ENCODE data around the gene MAGIX. TPM values are rescaled to one million over a fixed set of nuclear protein-coding genes. Genes with fewer than 3 reads are reported as not detected.
A peak's percentile ranks its signal among the peaks of the same experiment; 100 is the strongest.

MAGIX gene
- total RNA-seq, 2 donors from 2014 or later = 1.0 to 1.1 TPM

DNA sequence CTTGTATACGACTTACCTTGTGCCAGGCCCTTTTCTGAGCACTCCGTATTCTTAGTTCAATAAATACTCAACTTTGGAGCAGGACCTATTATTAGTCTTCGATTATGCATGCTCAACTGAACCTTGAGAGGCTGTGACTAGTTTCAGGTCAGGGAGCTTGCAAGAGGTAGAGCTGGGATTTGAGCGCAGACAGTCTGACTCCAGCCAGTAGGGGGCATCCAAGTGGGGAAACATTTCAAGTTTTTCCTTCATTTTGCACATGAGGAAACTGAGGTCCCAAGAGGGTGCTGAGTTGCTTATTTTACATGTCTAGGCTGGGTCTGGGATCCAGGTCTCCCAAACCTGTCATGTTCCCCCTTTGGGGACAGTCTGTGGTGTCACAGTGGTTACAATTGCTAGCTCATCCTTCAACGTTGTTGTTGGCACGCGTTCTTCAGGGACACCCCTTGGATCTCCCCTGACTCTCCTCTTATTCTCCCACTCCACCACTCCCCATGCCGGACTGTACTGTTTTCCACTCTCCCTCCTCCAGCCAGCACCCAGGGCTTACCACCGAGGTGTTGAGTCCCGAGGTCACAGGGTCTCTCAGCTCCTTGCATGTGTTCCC is 30.3 kb downstream of the MAGIX start:
- H3K4me3 Mint-ChIP-seq = no peak overlapping the region
- peaks cover 21% of the 10 kb centered on the region for H3K4me1 Mint-ChIP-seq
- H3K27ac Mint-ChIP-seq = no peak overlapping the region
- H3K27me3 Mint-ChIP-seq = no peaks in the 10 kb centered on the region
- DNase-seq (no peak), ATAC-seq (no peak)
- no peaks in the 10 kb centered on the region for H3K9me3 ChIP-seq (ENCODE audit: control insufficient read depth, low read length, poor library complexity, severe bottlenecking)
- no peaks in the 10 kb centered on the region for H3K36me3 Mint-ChIP-seq (ENCODE audit: low read depth)

DNA sequence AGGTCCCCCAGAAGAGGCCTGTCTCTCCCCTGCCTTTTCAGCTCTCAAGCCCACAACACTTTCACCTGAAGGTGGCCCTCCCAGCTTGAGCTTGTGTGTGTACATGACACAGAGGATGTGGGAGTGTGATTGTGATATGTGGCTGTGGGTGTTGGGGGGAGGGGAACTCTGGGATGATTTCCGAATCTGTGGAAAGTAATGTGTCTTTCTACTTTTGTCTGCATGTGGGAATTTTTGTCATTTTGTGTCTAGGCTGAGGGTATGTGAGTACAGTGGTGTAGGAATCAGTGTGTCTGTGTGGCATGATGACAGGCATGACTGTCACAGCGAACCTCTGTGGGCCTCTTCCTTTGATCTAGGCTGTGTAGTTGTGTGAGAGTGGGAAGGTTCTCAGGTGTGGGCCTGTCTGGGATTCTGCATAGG is 31.0 kb downstream of the MAGIX start:
- no peak overlapping the region for H3K4me3 Mint-ChIP-seq

DNA sequence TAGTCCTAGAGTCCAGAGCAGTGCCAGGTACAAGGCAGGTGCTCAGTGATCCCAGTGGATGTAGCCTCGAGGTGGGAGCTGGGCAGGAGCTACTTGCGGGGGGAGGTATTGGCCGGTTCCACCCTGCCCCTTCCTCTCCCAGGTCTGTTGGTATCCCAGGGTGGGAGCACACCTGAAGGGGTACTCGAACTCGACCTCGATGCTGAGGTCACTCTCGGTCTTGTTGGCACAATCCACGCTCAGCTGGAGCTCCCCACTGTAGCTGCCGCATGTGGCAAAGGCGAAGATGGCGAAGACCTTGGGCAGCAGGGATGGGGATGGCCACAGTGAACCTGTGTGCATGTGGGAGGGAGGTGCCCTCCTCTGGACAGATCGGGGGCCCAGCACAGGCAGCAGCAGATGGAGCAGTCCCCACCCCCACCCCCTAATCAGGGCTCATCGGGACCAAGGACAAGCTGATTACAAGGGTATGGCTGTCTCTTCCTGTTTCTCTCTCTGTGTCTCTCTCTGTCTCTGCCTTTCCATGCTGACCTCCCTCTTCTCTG is 35.1 kb downstream of the MAGIX start:
- peaks cover 2% of the 10 kb centered on the region for H3K36me3 Mint-ChIP-seq (ENCODE audit: low read depth)
- no peaks in the 10 kb centered on the region for H3K9me3 ChIP-seq (ENCODE audit: control insufficient read depth, low read length, poor library complexity, severe bottlenecking)
- ATAC-seq = no peak
- DNase-seq = no peak
- H3K27ac Mint-ChIP-seq = no peak overlapping the region
- no peak overlapping the region for H3K4me3 Mint-ChIP-seq
- no peaks in the 10 kb centered on the region for H3K27me3 Mint-ChIP-seq
- H3K4me1 Mint-ChIP-seq = peaks cover 21% of the 10 kb centered on the region

More for the DNA sequence above, 31.0 kb downstream of the MAGIX start:
- ATAC-seq (no peak), DNase-seq (no peak)
- no peaks in the 10 kb centered on the region for H3K27me3 Mint-ChIP-seq
- peaks cover 28% of the 10 kb centered on the region for H3K4me1 Mint-ChIP-seq
- peaks cover 2% of the 10 kb centered on the region for H3K36me3 Mint-ChIP-seq (ENCODE audit: low read depth)
- H3K9me3 ChIP-seq (ENCODE audit: control insufficient read depth, low read length, poor library complexity, severe bottlenecking) = no peaks in the 10 kb centered on the region
- H3K27ac Mint-ChIP-seq = no peak overlapping the region

DNA sequence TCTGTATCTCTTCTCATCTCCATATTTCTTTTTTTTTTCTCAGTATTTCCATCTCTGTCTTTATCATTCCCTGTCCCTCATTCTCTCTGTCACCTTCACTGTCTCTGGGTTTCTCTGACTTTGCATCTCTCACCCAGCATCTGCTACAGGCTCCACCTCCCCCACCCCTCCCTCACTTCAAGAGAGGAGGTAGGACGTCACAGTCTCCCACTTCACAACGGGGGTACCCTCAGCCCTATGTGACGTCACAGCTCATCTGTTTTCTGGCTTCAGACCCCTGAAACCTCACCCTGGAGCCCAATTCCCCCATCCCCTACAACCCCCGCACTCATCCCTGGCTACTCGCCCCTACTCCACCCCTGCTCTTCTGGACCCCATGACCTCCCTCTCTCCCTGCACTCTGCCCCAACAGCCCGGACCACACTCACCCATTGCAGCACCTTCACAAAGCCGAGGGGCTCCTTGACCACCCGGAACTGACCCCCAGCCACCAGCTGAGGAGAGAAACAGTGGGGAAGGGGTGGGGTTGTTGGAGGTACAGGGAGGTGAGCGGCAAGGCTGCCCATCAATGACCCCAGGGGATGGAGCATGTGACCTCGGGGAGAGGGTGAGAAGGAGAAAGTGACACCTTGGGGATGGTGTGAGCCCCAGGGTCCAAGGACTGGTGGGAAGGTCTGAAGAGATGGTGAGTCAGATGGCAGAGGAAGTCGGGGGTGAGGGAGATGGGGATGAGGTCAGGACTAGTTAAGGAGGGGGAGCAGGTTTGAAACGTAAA is 36.2 kb downstream of the MAGIX start:
- Mint-ChIP-seq H3K36me3 (ENCODE audit: low read depth) (peaks cover 2% of the 10 kb centered on the region), H3K27ac (no peak overlapping the region), H3K27me3 (no peaks in the 10 kb centered on the region), H3K4me1 (peaks cover 14% of the 10 kb centered on the region), H3K4me3 (peak overlapping the region; percentile 75)
- no peak for ATAC-seq
- H3K9me3 ChIP-seq (ENCODE audit: control insufficient read depth, low read length, poor library complexity, severe bottlenecking) = no peaks in the 10 kb centered on the region
- DNase-seq = no peak

DNA sequence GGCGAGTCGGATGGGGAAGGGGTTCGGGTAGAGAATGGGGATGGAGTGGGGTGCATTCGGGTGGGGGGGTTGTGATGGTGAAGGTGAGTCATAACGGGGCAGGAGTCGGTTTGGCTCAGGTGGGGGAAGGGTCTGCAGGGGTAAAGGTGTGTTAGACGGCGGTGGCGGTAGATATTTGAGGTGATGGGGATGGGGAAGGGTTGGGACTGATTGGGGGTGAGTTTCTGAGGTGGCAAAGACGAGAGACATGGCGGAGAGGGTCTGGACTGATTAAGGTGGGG is 36.7 kb downstream of the MAGIX start:
- H3K9me3 ChIP-seq (ENCODE audit: control insufficient read depth, low read length, poor library complexity, severe bottlenecking) = no peaks in the 10 kb centered on the region
- ATAC-seq (no peak), DNase-seq (no peak)
- Mint-ChIP-seq H3K27me3 (no peaks in the 10 kb centered on the region), H3K4me3 (peak overlapping the region; percentile 75), H3K36me3 (ENCODE audit: low read depth) (peaks cover 2% of the 10 kb centered on the region), H3K27ac (no peak overlapping the region), H3K4me1 (peaks cover 10% of the 10 kb centered on the region)

DNA sequence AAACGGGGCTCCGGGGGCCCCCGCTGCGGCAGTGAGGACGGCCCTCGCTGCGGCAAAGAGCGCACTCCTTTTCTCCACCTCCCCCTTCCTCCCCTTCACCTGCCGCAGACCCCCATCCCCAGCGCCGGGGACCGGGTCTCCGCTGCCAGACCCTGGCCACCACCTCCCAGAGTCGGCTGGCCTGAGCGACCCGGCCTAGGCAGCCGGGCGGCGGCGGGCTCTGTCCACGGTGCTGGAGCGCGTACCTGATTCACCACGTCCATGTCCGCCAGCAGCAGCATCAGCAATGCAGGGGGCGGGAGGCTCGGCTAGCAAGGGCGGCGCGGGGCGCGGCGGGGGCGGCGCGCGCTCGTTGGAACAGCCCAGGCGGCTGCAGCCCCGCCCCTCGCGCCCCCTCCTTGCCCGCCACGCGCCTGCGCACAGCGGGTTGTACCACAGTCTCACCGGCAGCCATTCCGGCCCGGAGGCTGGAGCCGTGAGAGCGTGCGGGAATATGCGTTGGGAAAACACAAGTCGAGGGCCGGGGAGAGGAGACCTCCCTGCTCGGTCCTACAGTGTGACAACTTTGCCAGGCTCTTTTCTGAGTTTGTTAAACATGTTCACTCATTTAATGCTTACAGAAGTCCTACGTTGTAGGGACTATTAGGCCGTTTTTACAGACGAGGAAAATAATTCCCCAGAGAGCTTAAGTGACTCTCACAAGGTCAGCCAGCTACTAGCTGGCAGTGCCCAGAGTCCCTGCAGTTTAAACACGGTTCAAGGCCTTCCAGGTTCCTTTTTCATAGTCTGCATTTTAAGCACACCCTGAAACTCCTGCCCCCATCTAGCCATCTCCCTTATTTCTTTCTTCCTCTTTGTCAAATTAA is 37.6 kb downstream of the MAGIX start, which contains the start of gene SYP:
SYP (minus strand) TSS at position 288 of the 866 bp plus-strand sequence; CDS start at position 281, 7 bp downstream.
- H3K27me3 Mint-ChIP-seq = no peaks in the 10 kb centered on the region
- H3K27ac Mint-ChIP-seq = no peak within 1 kb of the TSS
- H3K4me1 Mint-ChIP-seq = peaks cover 10% of the 10 kb centered on the region
- peaks cover 2% of the 10 kb centered on the region for H3K36me3 Mint-ChIP-seq (ENCODE audit: low read depth)
- ATAC-seq (peak; percentile 99), DNase-seq (peak; percentile 81 to 84 (median 83))
- H3K9me3 ChIP-seq (ENCODE audit: control insufficient read depth, low read length, poor library complexity, severe bottlenecking) = no peaks in the 10 kb centered on the region
- H3K4me3 Mint-ChIP-seq = peak within 1 kb of the TSS; percentile 77

DNA sequence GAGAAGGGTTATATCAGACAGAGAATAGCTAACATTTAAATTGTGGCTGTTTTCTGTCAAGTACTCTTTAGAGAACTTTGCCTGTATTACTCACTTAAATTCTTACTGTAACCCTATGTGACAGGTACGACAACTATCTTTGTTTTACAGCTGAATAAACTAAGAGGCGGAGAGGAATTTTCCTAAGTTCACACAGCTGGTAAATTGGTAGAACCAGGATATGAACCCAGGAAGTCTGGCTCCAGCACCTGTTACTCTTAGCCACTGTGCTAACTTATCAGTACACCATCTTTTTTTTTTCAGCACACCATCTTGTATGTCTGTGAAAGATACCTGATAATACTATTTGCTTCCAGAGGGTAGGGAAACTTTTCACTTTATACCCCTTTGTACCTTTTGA is 39.5 kb downstream of the MAGIX start:
- no peaks in the 10 kb centered on the region for H3K27me3 Mint-ChIP-seq
- H3K9me3 ChIP-seq (ENCODE audit: control insufficient read depth, low read length, poor library complexity, severe bottlenecking) = no peaks in the 10 kb centered on the region
- DNase-seq = no peak
- no peak for ATAC-seq
- H3K4me1 Mint-ChIP-seq = peaks cover 10% of the 10 kb centered on the region
- no peak overlapping the region for H3K4me3 Mint-ChIP-seq
- peaks cover 2% of the 10 kb centered on the region for H3K36me3 Mint-ChIP-seq (ENCODE audit: low read depth)
- no peak overlapping the region for H3K27ac Mint-ChIP-seq

DNA sequence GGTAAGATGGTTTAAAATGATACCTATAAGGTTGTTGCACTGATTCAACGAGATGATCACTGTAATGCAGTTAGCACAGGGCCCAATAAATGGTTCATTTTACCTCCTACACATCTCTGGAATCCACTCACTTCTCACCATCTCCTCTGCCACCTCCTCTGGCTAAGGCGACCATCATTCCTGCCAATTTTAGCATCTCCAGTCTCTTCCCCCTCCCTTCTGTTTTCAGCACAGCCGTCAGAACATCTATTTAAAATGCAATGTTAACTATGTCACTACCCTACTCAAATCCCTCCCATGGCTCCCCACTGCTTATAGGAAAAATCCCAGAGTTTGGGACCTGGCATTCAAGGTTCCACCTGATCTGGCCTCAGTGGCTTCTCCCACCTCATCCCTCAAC is 41.0 kb downstream of the MAGIX start:
- Mint-ChIP-seq H3K27ac (peak overlapping the region; percentile 27), H3K4me3 (no peak overlapping the region), H3K27me3 (no peaks in the 10 kb centered on the region), H3K36me3 (ENCODE audit: low read depth) (no peaks in the 10 kb centered on the region), H3K4me1 (peaks cover 4% of the 10 kb centered on the region)
- H3K9me3 ChIP-seq (ENCODE audit: control insufficient read depth, low read length, poor library complexity, severe bottlenecking) = no peaks in the 10 kb centered on the region
- no peak for DNase-seq
- no peak for ATAC-seq

DNA sequence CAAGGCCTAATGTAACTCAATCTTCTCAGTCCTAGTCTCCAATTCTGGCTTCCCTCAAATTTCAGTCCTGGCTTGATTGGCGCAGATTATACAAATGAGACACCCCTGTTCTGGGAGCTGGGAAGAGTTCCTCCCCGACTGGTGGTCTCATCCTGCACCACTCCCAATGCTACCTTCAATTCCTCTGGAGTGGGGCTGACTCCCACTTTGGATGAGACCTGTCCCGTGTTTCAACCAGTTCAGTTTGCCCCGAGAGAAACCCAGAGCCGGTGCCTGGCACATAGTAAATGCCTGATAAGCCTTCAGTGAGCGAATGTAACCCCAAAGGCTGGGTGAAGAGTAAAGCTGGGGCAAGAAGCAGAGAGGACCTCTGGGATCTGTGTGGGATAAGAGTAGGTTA is 41.5 kb downstream of the MAGIX start:
- Mint-ChIP-seq H3K27ac (no peak overlapping the region), H3K4me3 (no peak overlapping the region), H3K27me3 (no peaks in the 10 kb centered on the region), H3K36me3 (ENCODE audit: low read depth) (no peaks in the 10 kb centered on the region), H3K4me1 (peaks cover under 1% of the 10 kb centered on the region)
- DNase-seq = no peak
- ATAC-seq = no peak
- no peaks in the 10 kb centered on the region for H3K9me3 ChIP-seq (ENCODE audit: control insufficient read depth, low read length, poor library complexity, severe bottlenecking)

DNA sequence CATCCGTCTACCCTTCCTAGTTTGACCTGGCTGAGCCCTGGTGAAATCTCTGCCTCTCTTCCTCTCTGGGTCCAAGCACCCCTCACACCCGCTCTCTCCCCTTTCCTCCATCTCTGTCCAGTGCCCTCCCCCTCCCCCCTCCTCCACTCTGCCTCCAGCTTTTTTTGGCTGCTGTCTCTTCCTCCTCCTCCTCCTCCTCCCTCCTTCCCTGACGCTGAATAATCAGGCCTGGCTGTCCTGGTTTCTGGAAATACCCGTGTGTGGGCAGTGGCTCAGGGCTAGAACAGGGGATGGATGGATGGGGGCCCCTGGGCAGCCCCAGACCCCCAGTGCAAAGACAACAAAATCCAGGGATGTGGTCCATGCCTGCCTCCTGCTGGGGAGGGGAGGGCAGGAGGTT is 42.2 kb downstream of the MAGIX start:
- Mint-ChIP-seq H3K4me3 (no peak overlapping the region), H3K27me3 (no peaks in the 10 kb centered on the region), H3K4me1 (no peaks in the 10 kb centered on the region), H3K36me3 (ENCODE audit: low read depth) (no peaks in the 10 kb centered on the region), H3K27ac (no peak overlapping the region)
- ATAC-seq (no peak), DNase-seq (no peak)
- no peaks in the 10 kb centered on the region for H3K9me3 ChIP-seq (ENCODE audit: control insufficient read depth, low read length, poor library complexity, severe bottlenecking)

DNA sequence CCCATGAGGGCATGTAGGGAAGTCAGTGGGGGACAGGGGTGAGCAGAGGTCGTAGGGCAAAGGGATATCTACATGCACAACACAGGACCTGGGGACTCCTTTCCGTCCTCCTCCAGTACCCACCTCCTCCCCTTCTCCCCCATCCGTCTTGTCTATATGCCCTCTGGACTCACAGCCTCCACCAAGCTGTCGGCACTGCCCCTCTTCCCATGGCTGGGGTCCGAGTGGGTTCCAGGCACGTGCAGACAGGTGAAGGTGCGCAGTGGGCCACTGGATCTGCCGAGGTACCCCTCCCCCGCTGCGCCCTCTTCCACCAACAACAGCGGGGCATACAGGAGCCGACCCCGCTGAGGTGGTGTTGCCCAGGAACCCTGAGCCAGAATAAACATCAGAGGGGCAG is 42.9 kb downstream of the MAGIX start:
- Mint-ChIP-seq H3K36me3 (ENCODE audit: low read depth) (no peaks in the 10 kb centered on the region), H3K27me3 (no peaks in the 10 kb centered on the region), H3K4me3 (no peak overlapping the region), H3K27ac (no peak overlapping the region), H3K4me1 (no peaks in the 10 kb centered on the region)
- ATAC-seq (no peak), DNase-seq (no peak)
- H3K9me3 ChIP-seq (ENCODE audit: control insufficient read depth, low read length, poor library complexity, severe bottlenecking) = no peaks in the 10 kb centered on the region

DNA sequence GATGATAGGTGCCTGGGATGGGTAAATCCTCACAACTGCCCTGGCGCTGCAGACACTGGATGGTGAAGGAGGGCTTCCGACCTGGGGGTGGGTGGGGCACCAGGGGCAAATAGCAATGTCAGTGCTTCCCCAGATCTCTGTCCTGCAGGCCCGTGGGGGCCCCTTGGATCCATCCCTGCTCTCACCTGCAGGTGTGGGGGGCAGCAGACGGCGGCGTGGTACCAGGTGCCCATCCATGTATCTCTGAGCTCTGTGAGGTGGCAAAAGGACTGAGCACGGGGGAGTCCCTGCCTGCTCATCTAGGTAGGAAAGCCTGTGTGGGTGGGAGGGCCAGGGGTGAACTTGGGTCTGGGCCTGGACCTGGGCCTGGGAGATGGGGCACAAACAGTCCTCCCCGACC is 44.0 kb downstream of the MAGIX start:
- Mint-ChIP-seq H3K4me1 (no peaks in the 10 kb centered on the region), H3K27ac (no peak overlapping the region), H3K36me3 (ENCODE audit: low read depth) (no peaks in the 10 kb centered on the region), H3K4me3 (no peak overlapping the region), H3K27me3 (peaks cover 5% of the 10 kb centered on the region)
- no peaks in the 10 kb centered on the region for H3K9me3 ChIP-seq (ENCODE audit: control insufficient read depth, low read length, poor library complexity, severe bottlenecking)
- DNase-seq = no peak
- no peak for ATAC-seq

DNA sequence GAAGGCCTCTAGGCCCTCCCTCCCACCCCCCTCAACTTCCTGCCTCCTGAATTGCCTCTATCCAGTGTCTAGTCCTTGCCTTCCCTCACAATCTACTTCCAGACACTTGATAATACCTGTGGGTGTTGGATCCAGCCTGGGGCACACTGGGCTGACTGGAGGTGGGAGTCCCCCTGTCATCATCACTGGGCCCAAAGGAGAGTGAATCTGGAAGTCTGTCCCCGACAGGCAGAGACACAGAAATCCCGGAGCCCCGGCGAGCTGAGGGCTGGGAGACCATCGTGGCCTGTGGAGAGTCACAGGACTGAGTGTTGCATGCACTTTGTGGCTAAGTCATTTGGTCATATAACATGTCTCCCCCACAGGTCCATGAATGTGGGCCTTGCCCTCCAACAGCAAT is 45.8 kb downstream of the MAGIX start:
- ATAC-seq (no peak), DNase-seq (no peak)
- Mint-ChIP-seq H3K4me3 (no peak overlapping the region), H3K36me3 (ENCODE audit: low read depth) (no peaks in the 10 kb centered on the region), H3K4me1 (no peaks in the 10 kb centered on the region), H3K27ac (no peak overlapping the region), H3K27me3 (peaks cover 5% of the 10 kb centered on the region)
- no peaks in the 10 kb centered on the region for H3K9me3 ChIP-seq (ENCODE audit: control insufficient read depth, low read length, poor library complexity, severe bottlenecking)
